Left ventricle myocardium inferior (tissue), 1 donor: ENCODE measurements around the gene TBC1D14. TPM values are rescaled to one million over a fixed set of nuclear protein-coding genes. Genes with fewer than 3 reads are reported as not detected.

Experiments
- DNase-seq: peaks from one replicate; pipeline ENCODE4 v3.0.0-alpha.2; 2020
- H3K27ac ChIP-seq: fragments of 200-600 bp; replicated peaks from 2 replicates; pipeline ENCODE4 v1.8.0; 2021
- H3K27me3 ChIP-seq: fragments of 200-600 bp; 2 replicates; pipeline ENCODE4 v1.8.0; 2021; ENCODE audit warnings: low read depth
- H3K36me3 ChIP-seq: fragments of 200-600 bp; 2 replicates; pipeline ENCODE4 v1.8.0; 2021
- H3K4me1 ChIP-seq: fragments of 200-600 bp; 2 replicates; pipeline ENCODE4 v1.8.0; 2021
- H3K4me3 ChIP-seq: fragments of 200-600 bp; 2 replicates; pipeline ENCODE4 v1.8.0; 2021; ENCODE audit warnings: mild to moderate bottlenecking, moderate library complexity
- H3K9me3 ChIP-seq: fragments of 200-600 bp; replicated peaks from 2 replicates; pipeline ENCODE4 v1.8.0; 2021
- CTCF ChIP-seq: fragments of 200-600 bp; IDR thresholded peaks from 2 replicates; pipeline ENCODE4 v1.8.0; 2021; ENCODE audit warnings: antibody characterized with exemption, mild to moderate bottlenecking, borderline replicate concordance
- intact Hi-C: fragments of 100-400 bp; cut with micrococcal nuclease; formaldehyde crosslinking; loops from one replicate; pipeline ENCODE4 v1.11.0; 2022
- total RNA-seq: library from RNA; stranded (reverse); fragmentation: NEBNext Ultra II Directional; extraction: Animal tissue kit (Norgen Biotek cat#: 25700); gene quantifications from one replicate; pipeline ENCODE4 v1.2.1, GENCODE V29; 2021
- donor health status: DM: no; HTN: yes; CAD: no; lungs with severe emphysema.

TBC1D14 gene
- total RNA-seq, 1 donor from 2014 or later: 36.1 TPM

DNA sequence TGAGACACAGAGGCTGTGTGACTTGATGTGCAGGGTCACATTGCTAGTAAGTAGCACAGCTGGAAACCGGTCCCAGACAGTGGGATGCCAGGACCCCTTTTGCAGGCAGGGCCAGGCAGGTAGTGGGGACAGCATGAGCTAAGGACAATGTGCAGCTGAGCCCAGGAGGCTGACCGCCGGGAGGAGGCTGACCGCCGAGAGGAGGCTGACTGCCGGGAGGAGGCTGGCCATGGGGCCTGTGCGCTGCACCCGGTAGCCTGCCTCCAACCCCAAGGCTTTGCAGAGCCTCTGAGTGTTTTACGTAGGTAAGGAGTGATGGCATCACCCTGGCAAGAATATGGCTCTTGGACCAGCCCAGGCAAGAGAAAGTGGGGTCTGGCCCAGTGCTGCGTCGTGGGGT lies 58.9 kb downstream of the TBC1D14 start:
- Histone ChIP-seq H3K4me1 (peaks cover 6% of the 10 kb centered on the region), H3K27ac (no peak overlapping the region), H3K4me3 (no peak overlapping the region), H3K27me3 (no peaks in the 10 kb centered on the region), H3K36me3 (peaks cover 11% of the 10 kb centered on the region), H3K9me3 (no peaks in the 10 kb centered on the region)
- TF ChIP-seq CTCF: no peak
- DNase-seq: no peak
- intact Hi-C loops: no loop called here

GRCh38 chr4:6969826-6970800 lies 60.5 kb downstream of the TBC1D14 start:
- no peak for DNase-seq
- Histone ChIP-seq H3K27me3 (no peaks in the 10 kb centered on the region), H3K27ac (no peak overlapping the region), H3K36me3 (peaks cover 11% of the 10 kb centered on the region), H3K4me3 (no peak overlapping the region), H3K4me1 (peaks cover 12% of the 10 kb centered on the region), H3K9me3 (no peaks in the 10 kb centered on the region)
- no peak for TF ChIP-seq CTCF
- intact Hi-C loops: no loop called here

- H3K36me3 ChIP-seq: peaks cover 11% of the 10 kb centered on the region
- DNase-seq: peak; percentile 44
- no peak for TF ChIP-seq CTCF
- H3K27me3 ChIP-seq: no peaks in the 10 kb centered on the region
- H3K4me3 ChIP-seq: no peak overlapping the region
- no peaks in the 10 kb centered on the region for H3K9me3 ChIP-seq
- intact Hi-C loops: no loop called here
- no peak overlapping the region for H3K27ac ChIP-seq
- H3K4me1 ChIP-seq: peaks cover 12% of the 10 kb centered on the region
Measured at GRCh38 chr4:6971536-6972374, 62.1 kb downstream of the TBC1D14 start.

DNA sequence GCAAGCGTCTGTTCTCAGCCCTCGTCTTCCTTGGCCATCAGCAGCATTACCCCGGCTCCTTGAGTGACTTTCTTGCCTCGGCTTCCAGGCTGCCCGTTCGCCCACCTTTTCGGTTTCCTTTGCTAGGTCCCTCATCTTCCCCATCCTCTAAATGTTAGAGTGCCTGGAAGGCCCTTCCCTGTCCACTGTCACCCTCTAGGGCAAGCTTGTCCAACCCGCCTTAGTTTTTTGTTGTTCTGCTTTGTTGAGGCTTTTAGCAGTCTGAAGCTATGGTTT lies 62.7 kb downstream of the TBC1D14 start:
- H3K27ac ChIP-seq: no peak overlapping the region

More for the DNA sequence above, 62.7 kb downstream of the TBC1D14 start:
- Histone ChIP-seq H3K4me3 (no peak overlapping the region), H3K36me3 (peaks cover 11% of the 10 kb centered on the region), H3K4me1 (peaks cover 12% of the 10 kb centered on the region), H3K9me3 (no peaks in the 10 kb centered on the region), H3K27me3 (no peaks in the 10 kb centered on the region)
- intact Hi-C loops: no loop called here
- DNase-seq: no peak
- TF ChIP-seq CTCF: no peak
